ENCODE measurements around the gene MGST2. TPM values are rescaled to one million over a fixed set of nuclear protein-coding genes. Genes with fewer than 3 reads are reported as not detected.

Gene MGST2
- total and polyA plus RNA-seq, 2 experiments from 2014 or later, result 4.6 to 19.1 TPM

DNA sequence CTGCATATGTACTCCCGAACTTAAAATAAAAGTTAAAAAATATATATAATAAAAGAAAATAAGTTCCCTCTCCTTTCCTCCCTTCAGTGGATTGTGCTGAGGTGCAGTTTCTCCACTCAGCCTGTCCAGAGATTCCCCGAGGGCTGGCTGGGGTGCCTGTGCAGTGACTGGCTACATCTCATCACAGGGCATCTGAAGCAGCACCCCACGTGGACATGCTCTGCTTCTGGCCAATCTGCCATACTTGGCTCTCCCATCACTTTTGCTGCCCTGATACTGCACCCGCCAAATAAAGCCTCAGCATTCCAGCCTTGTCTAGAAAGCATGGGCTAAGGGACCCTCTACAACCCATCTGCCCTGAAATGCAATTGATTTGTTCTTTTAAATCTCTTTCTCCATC lies 11.1 kb upstream of the MGST2 start (continued):
- TF ChIP-seq, protein P1, sequence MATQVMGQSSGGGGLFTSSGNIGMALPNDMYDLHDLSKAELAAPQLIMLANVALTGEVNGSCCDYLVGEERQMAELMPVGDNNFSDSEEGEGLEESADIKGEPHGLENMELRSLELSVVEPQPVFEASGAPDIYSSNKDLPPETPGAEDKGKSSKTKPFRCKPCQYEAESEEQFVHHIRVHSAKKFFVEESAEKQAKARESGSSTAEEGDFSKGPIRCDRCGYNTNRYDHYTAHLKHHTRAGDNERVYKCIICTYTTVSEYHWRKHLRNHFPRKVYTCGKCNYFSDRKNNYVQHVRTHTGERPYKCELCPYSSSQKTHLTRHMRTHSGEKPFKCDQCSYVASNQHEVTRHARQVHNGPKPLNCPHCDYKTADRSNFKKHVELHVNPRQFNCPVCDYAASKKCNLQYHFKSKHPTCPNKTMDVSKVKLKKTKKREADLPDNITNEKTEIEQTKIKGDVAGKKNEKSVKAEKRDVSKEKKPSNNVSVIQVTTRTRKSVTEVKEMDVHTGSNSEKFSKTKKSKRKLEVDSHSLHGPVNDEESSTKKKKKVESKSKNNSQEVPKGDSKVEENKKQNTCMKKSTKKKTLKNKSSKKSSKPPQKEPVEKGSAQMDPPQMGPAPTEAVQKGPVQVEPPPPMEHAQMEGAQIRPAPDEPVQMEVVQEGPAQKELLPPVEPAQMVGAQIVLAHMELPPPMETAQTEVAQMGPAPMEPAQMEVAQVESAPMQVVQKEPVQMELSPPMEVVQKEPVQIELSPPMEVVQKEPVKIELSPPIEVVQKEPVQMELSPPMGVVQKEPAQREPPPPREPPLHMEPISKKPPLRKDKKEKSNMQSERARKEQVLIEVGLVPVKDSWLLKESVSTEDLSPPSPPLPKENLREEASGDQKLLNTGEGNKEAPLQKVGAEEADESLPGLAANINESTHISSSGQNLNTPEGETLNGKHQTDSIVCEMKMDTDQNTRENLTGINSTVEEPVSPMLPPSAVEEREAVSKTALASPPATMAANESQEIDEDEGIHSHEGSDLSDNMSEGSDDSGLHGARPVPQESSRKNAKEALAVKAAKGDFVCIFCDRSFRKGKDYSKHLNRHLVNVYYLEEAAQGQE (IDR thresholded peaks at IDR 0.05; ENCODE audit: unreplicated experiment), result no peak
- TF ChIP-seq JUNB (IDR thresholded peaks at IDR 0.05; ENCODE audit: unreplicated experiment), result no peak
- TF ChIP-seq NANOG (IDR thresholded peaks at IDR 0.05; ENCODE audit: borderline replicate concordance), result no peak
- TF ChIP-seq ZNF331 (CRISPR knock-in tag; IDR thresholded peaks at IDR 0.05; ENCODE audit: low read depth), result no peak
- TF ChIP-seq STAT1 (IDR thresholded peaks at IDR 0.05; ENCODE audit: unreplicated experiment), result no peak
- no peak for TF ChIP-seq ZNF114 (CRISPR knock-in tag; IDR thresholded peaks at IDR 0.05)
- TF ChIP-seq, protein P2, sequence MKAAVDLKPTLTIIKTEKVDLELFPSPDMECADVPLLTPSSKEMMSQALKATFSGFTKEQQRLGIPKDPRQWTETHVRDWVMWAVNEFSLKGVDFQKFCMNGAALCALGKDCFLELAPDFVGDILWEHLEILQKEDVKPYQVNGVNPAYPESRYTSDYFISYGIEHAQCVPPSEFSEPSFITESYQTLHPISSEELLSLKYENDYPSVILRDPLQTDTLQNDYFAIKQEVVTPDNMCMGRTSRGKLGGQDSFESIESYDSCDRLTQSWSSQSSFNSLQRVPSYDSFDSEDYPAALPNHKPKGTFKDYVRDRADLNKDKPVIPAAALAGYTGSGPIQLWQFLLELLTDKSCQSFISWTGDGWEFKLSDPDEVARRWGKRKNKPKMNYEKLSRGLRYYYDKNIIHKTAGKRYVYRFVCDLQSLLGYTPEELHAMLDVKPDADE (IDR thresholded peaks at IDR 0.05), result no peak
- no peak for TF ChIP-seq EZH2 (IDR thresholded peaks at IDR 0.05; ENCODE audit: low read depth, unreplicated experiment)
- TF ChIP-seq, protein P3, sequence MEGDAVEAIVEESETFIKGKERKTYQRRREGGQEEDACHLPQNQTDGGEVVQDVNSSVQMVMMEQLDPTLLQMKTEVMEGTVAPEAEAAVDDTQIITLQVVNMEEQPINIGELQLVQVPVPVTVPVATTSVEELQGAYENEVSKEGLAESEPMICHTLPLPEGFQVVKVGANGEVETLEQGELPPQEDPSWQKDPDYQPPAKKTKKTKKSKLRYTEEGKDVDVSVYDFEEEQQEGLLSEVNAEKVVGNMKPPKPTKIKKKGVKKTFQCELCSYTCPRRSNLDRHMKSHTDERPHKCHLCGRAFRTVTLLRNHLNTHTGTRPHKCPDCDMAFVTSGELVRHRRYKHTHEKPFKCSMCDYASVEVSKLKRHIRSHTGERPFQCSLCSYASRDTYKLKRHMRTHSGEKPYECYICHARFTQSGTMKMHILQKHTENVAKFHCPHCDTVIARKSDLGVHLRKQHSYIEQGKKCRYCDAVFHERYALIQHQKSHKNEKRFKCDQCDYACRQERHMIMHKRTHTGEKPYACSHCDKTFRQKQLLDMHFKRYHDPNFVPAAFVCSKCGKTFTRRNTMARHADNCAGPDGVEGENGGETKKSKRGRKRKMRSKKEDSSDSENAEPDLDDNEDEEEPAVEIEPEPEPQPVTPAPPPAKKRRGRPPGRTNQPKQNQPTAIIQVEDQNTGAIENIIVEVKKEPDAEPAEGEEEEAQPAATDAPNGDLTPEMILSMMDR (conservative IDR thresholded peaks at IDR 0.05; ENCODE audit: low read depth in 2 of 2), result no peak
- no peak for TF ChIP-seq EZH2phosphoT487 (IDR thresholded peaks at IDR 0.05; ENCODE audit: unreplicated experiment)
- no peak for TF ChIP-seq POLR2AphosphoS5 (IDR thresholded peaks at IDR 0.05; ENCODE audit: low read depth)

DNA sequence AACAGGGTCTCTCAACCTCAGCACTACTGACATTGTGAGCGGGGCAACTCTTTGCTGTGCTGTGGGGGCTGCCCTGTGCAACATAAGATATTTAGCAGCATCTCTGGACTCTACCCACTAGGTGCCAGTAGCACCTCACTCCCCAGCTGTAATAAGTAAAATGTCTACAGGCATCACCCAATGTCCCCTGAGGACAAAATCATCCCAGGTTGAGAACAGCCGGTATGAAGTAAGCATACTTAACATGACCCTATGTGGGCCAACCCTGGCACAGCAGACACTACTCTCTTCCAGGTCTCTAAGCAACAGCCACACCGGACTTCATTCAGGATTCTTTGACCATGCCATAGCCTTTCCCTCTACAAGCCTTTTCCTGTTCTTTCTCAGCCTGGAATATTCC lies 10.5 kb upstream of the MGST2 start:
- no peak for DNase-seq (ENCODE audit: low spot score)
- no peak overlapping the region for H3K27ac Mint-ChIP-seq
- no peak for TF ChIP-seq ZNF114 (CRISPR knock-in tag; IDR thresholded peaks at IDR 0.05)
- TF ChIP-seq, protein P3 (conservative IDR thresholded peaks at IDR 0.05; ENCODE audit: low read depth in 2 of 2), result peak; percentile 27 to 55; a peak in 3 of 4 replicates
- TF ChIP-seq JUNB (IDR thresholded peaks at IDR 0.05; ENCODE audit: unreplicated experiment), result no peak

More for the DNA sequence above, 10.5 kb upstream of the MGST2 start:
- H3K9me2 ChIP-seq (ENCODE audit: insufficient read depth), result no peaks in the 10 kb centered on the region
- H3K36me3 Mint-ChIP-seq (ENCODE audit: low read depth), result no peaks in the 10 kb centered on the region
- no peak overlapping the region for H2AFZ ChIP-seq
- H3K4me2 ChIP-seq, result no peak overlapping the region
- no peak for ATAC-seq
- no peaks in the 10 kb centered on the region for H3K36me3 ChIP-seq (ENCODE audit: insufficient read depth)
- no peak overlapping the region for H3K4me3 Mint-ChIP-seq
- H3K27ac ChIP-seq (ENCODE audit: low read depth), result no peak overlapping the region
- H3K79me2 ChIP-seq (replicated peaks; ENCODE audit: insufficient read depth), result no peaks in the 10 kb centered on the region
- H3K9me3 Mint-ChIP-seq, result no peaks in the 10 kb centered on the region
- H3K4me3 ChIP-seq, result no peak overlapping the region
- H4K20me1 ChIP-seq (replicated peaks; ENCODE audit: insufficient read depth), result no peaks in the 10 kb centered on the region
- H3K4me1 Mint-ChIP-seq, result peaks cover 18% of the 10 kb centered on the region
- no peaks in the 10 kb centered on the region for H3F3A ChIP-seq (replicated peaks; ENCODE audit: low read depth)
- peaks cover 9% of the 10 kb centered on the region for H3K27me3 Mint-ChIP-seq (ENCODE audit: insufficient read depth, low read depth, poor library complexity)
- no peaks in the 10 kb centered on the region for H3K27me3 ChIP-seq (ENCODE audit: insufficient read depth)
- peaks cover 12% of the 10 kb centered on the region; the same call in 1 of the 2 replicates for H3K4me1 ChIP-seq (ENCODE audit: insufficient read depth)

Data from GM23338 (cell line).